ENCODE measurements around the gene CCDC107.

The CCDC107 gene

DNA sequence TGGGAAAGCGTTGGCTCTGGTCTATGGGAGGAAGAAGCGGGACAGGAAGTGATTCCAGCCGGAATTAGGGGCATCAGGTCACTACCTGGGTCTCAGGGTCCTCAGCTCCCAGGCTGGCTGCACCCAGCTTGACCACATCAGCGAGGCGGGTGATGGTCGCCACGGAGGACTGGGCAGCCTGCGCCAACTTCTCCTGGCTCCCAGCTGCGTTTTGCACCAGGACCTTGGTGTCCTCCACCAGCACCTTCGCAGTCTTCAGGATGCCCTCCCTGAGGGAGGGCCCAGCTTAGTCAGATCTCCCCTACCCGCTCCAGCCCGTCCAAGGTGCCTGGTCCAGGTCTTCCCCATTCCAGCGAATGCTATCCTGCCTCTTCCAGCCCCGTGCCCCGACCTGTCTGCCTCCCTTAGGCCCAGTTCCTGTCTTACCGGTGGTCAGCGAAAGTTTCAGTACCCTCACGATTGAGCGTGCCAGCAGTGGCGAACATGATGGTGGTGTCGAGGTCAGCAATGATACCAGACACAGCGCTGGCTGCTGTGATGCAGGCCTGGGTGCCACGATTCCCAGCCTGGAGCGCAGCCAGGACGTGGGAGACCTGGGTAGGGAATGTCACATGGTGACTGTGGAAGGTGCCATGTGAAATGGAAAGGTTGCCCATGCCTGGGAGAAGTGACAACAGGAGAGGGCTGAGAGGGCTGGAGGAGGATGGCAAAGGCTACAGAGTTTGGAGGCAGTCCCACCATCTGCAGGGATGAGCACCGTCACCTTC lies 46.0 kb downstream of the CCDC107 start:
- DNase-seq (ENCODE audit: low read depth in 2 of 2): no peak

DNA sequence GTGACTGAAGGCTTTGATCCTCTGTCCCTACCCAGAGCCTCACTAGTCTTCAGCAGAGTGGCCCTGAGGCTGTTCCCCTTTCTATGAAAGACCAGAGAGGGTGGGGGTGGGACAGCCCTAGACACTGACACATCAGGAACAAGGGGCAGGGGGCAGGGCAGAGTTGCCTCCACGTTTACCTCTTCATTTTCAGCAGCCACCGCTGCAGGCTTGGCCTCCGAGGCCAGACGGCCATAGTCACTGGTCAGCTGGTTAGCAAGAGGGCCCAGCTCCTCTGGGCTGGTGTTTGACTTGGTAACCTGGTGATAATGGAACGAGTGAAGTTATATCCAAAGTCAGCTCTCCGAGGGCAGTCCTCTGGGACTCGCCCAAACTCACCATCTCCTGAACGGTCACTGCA lies 47.3 kb downstream of the CCDC107 start:
- no peak for DNase-seq (ENCODE audit: low read depth in 2 of 2)

GRCh38 chr9:35705836-35706430 lies 47.8 kb downstream of the CCDC107 start:
- no peak for DNase-seq (ENCODE audit: low read depth in 2 of 2)

DNA sequence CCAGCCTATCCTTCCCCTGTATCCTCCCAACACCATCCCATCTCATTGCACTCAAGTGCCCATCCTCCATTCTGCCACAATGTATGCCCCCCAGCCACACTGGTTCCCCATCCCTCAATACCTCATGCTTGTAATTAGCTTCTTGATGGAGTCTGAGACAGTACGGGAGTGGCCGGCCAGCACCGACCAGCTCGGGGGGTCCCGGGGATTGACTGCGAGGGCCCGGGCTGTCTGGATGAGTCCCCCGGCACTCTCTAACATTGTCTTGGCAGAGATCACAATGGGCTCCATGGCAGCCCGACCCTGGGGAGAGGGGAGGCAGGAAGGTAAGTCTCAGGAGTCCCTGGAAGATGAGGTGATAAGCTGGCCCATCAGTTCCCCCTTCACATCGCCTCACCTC lies 48.9 kb downstream of the CCDC107 start:
- DNase-seq (ENCODE audit: low read depth in 2 of 2): no peak

DNA sequence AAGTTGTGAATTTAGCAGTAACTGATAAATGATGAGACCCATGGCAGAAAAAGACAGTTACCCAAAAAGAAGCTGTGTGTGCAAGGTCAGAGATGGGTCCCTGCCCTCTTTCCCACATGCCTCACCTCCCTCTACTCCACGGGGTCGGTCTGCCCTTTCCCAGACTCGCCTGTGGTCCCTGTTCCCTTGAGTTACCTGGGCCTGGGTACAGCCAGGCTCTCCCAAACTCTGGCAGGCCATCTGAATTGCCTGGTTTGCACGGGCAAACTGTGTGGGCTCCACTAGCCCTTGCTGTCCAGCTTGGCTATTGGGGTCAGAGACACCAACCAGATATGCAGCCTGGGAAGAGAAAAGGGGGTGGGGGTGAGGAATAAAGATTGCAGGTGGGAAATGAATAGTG lies 50.1 kb downstream of the CCDC107 start:
- no peak for DNase-seq (ENCODE audit: low read depth in 2 of 2)

- DNase-seq (ENCODE audit: low read depth in 2 of 2): no peak
Observed at GRCh38 chr9:35710818-35711500, 52.9 kb downstream of the CCDC107 start.

Measured in stimulated activated CD8-positive, alpha-beta memory T cell treated with anti-CD3 and anti-CD28 coated beads, Interleukin-15, amount 100 ng/mL, for 48 hours (primary cell).